Activated CD8-positive, alpha-beta memory T cell treated with anti-CD3 and anti-CD28 coated beads for 24 hours (primary cell): ENCODE data around the gene ADTRP.
"Not testable (repeated sequence)": the region's sequence is repeated elsewhere in the genome, so short reads cannot be mapped to it uniquely, and the experiment has no call there.

ENCODE experiments used
- DNase-seq: peaks from one replicate; pipeline ENCODE4 v3.0.0-alpha.2; 2020

Gene ADTRP

GRCh38 chr6:11689847-11690246 lies 88.8 kb downstream of the ADTRP start:
- no peak for DNase-seq

- DNase-seq, result not testable (repeated sequence)
Observed at GRCh38 chr6:11689400-11689799, 89.2 kb downstream of the ADTRP start.

GRCh38 chr6:11688425-11688709 lies 90.2 kb downstream of the ADTRP start:
- no peak for DNase-seq

GRCh38 chr6:11685481-11686093 lies 93.0 kb downstream of the ADTRP start:
- DNase-seq, result no peak

- no peak for DNase-seq
Observed at GRCh38 chr6:11684901-11685480, 93.6 kb downstream of the ADTRP start.

GRCh38 chr6:11683871-11684270 lies 94.7 kb downstream of the ADTRP start:
- DNase-seq, result no peak

GRCh38 chr6:11682561-11682975 lies 96.0 kb downstream of the ADTRP start:
- no peak for DNase-seq

GRCh38 chr6:11681770-11682169 lies 96.8 kb downstream of the ADTRP start:
- DNase-seq, result no peak

- DNase-seq, result no peak
Observed at GRCh38 chr6:11681357-11681756, 97.2 kb downstream of the ADTRP start.

- DNase-seq, result not testable (repeated sequence)
Observed at GRCh38 chr6:11680479-11680878, 98.1 kb downstream of the ADTRP start.

- no peak for DNase-seq
Observed at GRCh38 chr6:11679099-11679498, 99.5 kb downstream of the ADTRP start.

GRCh38 chr6:11675601-11676000 lies 103.0 kb downstream of the ADTRP start:
- no peak for DNase-seq

- no peak for DNase-seq
Observed at GRCh38 chr6:11672669-11673068, 105.9 kb downstream of the ADTRP start.

GRCh38 chr6:11672256-11672655 lies 106.3 kb downstream of the ADTRP start:
- no peak for DNase-seq

GRCh38 chr6:11669696-11670095 lies 108.9 kb downstream of the ADTRP start:
- no peak for DNase-seq

GRCh38 chr6:11668455-11668854 lies 110.1 kb downstream of the ADTRP start:
- no peak for DNase-seq

GRCh38 chr6:11667876-11668275 lies 110.7 kb downstream of the ADTRP start:
- no peak for DNase-seq

- DNase-seq, result no peak
Observed at GRCh38 chr6:11665604-11666326, 112.8 kb downstream of the ADTRP start.
